Measurements from ENCODE around the gene JAK1. TPM values are rescaled to one million over a fixed set of nuclear protein-coding genes. Genes with fewer than 3 reads are reported as not detected.
A peak's percentile ranks its signal among the peaks of the same experiment; 100 is the strongest.
"Not testable (repeated sequence)": the region's sequence is repeated elsewhere in the genome, so short reads cannot be mapped to it uniquely, and the experiment has no call there.

The JAK1 gene
- polyA plus RNA-seq, 4 donors: 101 to 108 (median 103) TPM

DNA sequence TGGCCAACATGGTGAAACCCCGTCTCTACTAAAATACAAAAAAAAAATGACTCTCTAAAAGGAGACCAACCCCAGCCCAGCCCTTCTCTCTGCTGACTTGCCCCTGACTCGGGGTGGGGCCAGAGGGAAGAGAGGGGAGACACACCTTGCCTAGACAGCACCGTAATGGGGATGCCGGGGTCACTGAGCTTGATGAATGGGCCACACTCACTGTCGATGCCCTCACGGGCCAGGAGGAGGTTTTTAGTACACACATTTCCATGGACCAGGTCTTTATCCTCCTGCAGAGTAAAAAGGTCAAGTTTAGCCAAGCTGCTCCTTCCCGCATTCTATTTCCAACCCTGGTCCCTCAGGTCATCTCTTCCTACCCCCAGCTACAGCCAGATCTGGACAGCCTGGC lies 121.7 kb downstream of the JAK1 start:
- DNase-seq (ENCODE audit: low read depth in 4 of 4, low spot score in 2 of 4): no peak

DNA sequence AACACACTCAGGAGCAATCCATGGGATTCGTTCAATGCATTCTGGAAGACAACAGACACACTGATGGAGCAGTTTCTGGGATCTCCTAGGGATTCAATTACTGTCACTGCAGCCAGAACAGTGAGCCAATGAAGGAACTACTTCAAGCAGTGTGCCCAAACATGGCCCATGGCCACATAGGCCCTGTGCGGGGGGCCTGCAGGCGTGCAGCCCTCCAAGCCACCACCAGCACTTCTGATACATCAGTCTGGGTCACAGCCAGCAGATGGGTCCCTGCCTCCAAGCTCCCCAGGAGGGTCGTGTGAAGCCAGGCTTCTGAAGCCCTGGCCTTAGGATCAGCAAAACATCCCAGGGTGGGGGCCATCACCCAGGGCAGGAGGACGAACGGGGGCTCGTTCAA lies 122.2 kb downstream of the JAK1 start:
- no peak for DNase-seq (ENCODE audit: low read depth in 4 of 4, low spot score in 2 of 4)

DNA sequence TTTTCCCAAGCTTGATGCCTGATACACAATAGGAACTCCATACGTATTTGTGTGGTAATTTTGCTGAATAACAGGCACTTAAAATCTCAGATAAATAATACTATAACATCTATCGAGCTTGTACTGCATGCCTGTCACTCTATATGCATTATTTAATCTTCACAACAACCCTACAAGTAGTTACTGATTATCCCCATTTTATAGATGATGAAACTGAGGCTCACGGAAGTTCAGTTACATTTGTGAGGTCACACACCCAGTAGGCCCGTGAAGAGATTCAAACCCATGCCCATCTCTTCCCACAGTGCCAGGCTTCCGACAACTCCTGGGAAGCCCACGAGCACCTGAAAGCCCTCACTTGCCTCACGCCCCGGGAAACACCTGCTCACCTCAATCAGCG lies 122.7 kb downstream of the JAK1 start:
- no peak for DNase-seq (ENCODE audit: low read depth in 4 of 4, low spot score in 2 of 4)

DNA sequence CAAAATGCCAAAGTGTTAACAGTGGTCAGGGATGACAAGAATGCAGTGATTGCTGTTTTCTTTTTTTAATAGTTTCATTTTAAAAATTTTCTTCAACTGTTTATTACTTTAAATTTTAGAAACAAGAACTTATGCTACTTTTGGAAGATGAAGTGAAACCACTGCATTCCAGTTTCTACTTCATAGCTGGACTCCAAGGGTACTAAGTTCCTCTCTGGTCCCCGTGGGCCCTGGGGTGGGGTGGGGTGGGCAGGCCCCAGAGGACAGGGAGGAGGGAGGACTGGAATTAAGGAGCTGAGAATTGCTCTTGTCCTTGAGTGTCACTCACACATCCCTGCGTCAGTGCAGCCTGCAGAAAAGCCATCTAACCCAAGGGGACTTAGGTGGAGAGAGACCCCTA lies 124.1 kb downstream of the JAK1 start:
- DNase-seq (ENCODE audit: low read depth in 4 of 4, low spot score in 2 of 4): no peak

DNA sequence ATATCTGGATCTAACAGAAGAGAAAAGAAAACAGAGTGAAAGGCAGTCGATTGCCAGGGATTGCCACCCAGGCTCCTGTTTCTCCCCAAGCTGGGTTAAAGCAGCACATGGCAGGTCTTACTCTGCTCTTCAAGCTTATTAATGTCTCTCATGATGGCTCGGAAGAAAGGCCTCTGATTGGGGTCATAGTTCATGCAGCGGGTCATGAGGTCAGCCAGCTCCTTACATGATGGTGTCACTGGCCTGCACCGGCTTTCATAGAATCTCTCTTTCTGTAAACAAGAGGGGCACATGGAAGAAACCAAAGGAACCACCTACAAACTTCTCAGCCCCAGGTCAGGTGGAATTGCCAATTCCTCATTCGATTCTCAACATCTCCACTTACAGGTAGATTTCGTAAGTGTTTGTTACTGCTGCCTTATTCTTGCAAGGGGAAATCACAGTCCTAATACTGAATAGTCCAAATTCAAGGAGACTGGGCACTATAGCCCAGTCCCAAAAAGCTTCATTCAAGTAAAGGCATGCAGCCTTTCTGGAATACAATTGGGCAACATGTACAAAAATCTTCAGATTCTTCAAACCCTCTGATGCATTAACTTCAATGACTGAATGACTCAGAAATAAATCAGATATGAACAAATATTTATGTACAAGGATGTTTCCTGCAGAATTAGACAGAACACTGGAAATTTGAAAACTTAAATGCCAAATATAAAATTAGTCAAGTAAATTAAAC lies 124.9 kb downstream of the JAK1 start:
- DNase-seq (ENCODE audit: low read depth in 4 of 4, low spot score in 2 of 4): no peak

DNA sequence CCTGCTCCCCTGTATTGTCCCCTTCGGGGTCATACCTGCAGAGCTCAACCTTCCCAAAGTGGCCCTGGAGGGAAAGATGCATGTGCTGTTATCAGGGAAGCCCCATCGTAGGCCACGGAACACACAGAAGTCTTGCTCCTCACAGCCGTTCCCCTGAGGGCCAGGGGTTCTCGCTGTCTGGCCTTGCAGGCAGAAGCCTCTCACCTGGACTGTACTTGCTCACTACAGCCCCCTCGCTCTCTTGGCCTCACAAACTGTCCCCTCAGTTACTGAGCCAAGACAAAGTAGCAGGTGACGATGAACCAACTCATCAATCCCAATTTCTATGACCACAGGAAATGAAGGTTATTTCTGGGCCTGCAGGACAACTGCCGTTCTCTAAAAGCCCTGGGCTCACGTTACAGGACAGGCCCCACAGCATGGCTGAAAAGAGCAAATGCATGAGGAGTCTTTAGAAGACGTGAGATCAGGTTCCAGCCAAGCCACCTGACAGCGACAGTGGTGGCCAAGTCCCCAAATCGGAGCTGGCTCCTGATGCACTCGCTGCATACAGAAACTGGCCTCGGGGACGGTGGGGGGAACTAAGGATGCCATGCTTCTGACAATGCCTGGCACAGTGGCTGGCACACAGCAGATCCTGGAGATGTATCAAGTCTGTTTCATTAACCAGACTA lies 126.5 kb downstream of the JAK1 start:
- peak in 1 of 4 donors; percentile 8 for DNase-seq (ENCODE audit: low read depth in 4 of 4, low spot score in 2 of 4)

DNA sequence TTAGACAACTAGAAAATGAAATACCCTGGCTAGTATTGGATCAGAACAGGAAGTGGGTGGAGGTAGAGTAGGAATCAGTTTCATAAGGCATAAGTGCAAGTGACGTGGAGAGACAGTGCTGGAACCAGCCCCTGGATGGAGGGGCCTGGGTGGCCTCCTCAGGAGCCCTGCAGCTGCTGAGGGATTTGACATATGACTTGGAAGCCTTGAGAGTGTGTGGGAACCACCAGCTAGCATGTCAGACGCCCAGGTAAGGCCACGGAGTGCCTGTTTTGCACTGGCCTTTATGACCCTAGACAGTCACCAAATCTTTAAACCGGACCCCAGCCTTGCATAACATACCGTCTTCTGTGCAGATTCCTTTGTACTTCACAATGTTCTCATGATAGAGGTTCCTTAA lies 127.1 kb downstream of the JAK1 start:
- DNase-seq (ENCODE audit: low read depth in 4 of 4, low spot score in 2 of 4): no peak

DNA sequence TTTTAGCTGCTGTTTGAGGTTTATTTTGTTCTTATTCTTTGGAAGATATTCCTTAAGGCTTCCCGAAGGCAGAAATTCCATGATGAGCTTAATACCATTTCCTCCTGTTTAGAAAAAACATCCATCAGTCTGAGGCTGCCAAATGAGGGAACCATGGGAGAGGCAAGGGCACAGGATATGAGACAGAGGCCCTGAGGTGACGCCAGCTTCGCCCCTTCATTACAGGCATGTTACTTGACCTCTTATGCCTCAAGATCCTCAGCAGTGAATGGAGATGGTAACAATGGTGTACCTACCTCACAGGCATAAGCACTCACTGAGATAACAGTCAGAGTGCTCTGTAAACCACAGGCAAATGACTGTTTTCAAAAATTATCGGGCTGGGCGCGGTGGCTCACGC lies 127.9 kb downstream of the JAK1 start:
- DNase-seq (ENCODE audit: low read depth in 4 of 4, low spot score in 2 of 4): no peak

DNA sequence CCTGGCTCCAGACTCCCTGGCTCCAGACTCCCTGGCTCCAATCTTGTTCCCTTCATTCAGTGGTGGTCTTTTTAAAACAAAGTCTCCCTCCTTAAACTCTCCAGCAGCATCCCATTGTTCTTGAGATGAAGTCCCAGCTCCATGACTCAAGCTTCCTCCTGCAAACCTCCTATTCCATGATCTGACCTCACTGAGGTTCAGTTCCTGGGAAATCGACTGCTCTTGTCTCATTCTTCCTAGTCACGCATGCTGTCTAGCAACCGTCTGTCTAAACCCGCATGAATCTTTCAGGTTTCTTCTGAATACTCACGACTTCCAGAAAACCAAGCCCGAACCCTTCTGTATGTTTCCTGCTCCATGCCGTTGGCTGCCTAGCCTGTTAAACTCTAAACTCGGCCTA lies 129.5 kb downstream of the JAK1 start:
- DNase-seq (ENCODE audit: low read depth in 4 of 4, low spot score in 2 of 4): no peak

DNA sequence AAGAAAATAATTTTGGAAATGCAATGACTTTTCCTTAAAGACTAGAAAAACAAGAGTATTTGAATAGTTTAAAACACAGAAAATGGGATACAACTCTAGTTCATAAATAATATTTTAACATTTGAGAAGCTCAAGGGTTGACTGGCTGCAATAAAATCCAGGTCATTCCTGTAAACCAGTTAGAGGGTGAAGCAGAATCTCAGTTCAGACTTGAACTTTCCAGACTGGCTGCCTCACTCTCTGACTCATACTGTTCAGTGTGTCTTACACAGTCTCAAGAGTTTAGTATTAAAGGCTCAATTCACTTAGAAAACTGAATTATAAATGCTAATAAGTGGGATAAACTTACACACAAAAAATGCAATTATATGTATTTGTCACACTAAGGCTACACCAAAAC lies 131.6 kb downstream of the JAK1 start:
- no peak for DNase-seq (ENCODE audit: low read depth in 4 of 4, low spot score in 2 of 4)

DNA sequence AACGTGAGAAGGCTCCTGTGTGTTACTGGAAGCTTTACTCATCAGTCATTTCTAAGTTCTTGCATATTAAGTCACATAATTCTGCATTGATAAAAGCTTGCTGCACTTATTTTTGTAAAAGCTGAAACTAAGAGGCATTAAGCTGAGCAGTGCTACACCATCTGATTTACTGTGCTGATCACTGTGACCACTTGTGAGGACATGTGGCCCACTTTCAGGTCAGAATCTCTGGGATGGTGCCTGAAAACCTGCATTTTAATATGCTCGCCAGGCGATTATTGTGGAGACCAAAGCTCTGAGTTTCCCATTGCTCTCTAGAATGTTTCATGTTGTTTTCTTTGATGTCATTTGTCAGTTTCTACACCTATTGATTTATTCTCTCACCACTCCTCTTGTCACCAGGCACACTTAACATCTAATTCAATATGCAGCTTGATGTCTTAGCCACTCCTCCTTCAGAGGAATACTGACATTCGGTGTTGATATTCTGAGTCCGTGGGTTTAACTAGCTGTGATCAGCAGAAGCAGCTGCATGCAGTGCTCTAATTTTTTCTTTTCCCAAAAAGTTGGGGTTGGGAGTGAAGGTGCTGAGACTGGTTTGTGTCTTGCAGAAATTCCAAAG lies 136.2 kb downstream of the JAK1 start:
- DNase-seq (ENCODE audit: low read depth in 4 of 4, low spot score in 2 of 4): no peak

DNA sequence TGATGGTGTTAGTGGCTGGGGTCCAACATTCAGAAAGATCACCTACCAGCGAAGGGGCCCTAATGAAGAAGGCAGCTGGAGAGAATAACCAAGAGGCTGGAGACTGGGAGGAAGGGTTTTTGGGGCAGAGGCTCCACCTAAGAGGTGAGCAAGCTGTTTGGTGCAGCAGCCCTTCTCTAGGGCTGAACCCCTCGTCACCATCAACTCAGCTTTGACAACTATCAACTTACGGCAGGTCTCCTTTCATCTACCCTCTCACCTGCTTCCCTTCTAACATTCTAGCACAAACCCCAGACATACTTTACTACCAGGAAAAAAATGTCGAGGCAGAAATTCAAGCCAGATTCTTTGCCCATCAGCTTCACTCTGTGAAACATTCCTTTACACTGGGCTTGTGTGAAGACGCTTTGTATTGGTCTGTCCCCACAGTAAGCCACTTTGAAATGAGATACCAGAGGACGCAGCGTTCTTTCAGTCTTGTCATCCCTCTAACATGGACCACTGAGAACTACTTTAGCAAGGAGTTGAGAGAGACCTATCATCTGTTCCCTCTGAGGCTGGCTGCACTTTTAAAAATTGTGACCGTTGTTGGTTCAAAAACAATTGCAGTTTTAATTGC lies 136.8 kb downstream of the JAK1 start:
- DNase-seq (ENCODE audit: low read depth in 4 of 4, low spot score in 2 of 4): peak in 2 of 4 donors; percentile 16 to 27

DNA sequence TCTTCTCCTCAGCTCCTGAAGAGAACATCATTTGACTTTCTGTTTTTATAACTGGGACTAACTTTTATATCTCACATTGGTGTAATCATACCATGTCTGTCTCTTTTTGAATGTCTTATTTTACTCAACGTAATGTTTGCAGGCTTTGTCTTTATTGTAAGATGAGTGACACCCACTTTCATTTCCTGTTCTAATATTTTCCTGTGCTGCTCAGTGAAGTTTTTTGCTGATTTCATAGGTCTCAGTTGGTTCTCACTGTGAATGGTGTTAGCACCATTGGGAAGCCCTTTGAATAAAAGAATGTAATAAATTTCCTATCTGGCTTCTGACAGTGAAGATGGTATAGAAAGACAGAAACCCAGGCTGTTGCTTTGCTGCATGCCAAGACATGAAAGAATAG lies 137.5 kb downstream of the JAK1 start:
- DNase-seq (ENCODE audit: low read depth in 4 of 4, low spot score in 2 of 4): no peak

DNA sequence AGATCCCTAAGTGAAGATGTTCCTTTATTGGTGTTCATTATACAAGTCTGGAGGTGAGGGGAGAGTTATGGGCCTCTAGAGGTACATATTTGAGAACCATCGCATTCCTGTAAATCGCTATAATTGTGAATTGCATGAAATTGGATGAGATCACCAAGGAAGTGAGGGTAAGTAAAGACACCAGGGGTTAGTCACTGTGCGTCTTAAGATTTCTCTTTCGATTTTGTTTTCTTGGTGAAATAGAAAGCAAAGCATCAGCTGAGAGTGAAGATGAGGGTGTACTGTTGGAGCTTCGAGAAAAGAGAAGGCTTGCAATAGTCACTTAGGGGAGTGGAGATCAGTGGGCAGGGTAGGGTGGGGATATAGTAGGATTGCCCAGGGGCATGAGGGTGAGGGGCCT lies 139.4 kb downstream of the JAK1 start:
- no peak for DNase-seq (ENCODE audit: low read depth in 4 of 4, low spot score in 2 of 4)

DNA sequence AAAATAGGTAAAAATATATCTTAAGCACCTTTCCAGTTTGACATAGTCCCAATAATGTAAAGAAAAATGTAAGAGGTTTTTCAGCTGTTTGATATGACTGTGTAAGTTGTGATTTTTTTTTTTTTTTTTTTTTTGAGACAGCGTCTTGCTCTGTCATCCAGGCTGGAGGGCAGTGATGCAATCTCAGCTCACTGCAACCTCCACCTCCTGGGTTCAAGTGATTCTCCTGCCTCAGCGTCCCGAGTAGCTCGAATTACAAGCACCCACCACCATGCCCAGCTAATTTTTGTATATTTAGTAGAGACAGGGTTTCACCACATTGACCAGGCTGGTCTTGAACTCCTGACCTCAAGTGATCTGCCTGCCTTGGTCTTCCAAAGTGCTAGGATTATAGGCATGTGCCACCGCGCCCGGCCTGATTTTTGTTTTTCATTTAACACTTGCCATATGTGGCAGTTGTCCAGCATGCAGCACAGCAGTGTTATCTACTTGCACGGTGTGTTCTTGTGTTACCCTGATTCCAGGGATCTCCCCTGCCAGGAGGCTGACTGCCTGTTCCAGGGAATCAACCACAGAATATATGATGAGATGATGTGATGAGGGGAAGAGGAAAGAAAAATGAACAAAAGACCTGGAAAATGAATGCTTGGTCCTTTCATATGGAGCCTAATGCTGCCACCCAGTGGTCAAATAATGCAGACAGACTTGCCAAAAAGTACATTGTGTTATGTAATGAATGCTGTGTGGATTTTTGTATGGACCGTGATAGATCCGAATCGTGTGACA lies 142.5 kb downstream of the JAK1 start:
- peak; percentile 45 to 81 (median 58) for DNase-seq (ENCODE audit: low read depth in 4 of 4, low spot score in 2 of 4)

DNA sequence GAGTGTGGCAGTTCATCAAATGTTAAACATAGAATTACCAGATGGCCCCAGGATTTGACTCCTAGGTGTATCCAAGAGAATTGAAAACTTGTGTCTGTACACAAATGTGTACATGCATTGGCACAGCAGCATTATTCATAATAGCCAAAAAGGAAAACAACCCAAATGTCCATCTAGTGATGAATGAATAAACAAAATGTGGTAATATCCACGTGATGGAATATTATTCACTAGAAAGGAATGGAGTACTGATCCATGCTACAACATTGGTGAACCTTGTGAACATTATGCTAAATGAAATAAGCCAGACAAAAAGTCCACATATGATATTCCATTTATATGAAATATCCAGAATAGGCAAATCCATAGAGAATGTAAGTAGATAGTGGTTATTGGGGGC lies 143.7 kb downstream of the JAK1 start:
- no peak for DNase-seq (ENCODE audit: low read depth in 4 of 4, low spot score in 2 of 4)

DNA sequence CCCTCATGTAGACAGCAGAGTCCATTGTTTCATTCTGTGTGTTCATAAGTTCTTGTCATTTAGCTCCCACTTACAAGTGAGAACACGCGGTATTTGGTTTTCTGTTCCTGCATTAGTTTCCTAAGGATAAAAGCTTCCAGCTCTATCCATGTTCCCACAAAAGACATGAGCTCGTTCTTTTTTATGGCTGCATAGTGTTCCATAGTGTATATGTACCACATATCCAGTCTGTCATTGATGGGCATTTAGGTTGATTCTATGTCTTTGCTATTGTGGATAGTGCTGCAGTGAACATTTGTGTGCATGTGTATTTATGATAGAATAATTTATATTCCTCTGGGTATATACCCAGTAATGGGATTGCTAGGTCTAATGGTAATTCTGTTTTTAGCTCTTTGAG lies 145.8 kb downstream of the JAK1 start:
- DNase-seq (ENCODE audit: low read depth in 4 of 4, low spot score in 2 of 4): not testable (repeated sequence)

DNA sequence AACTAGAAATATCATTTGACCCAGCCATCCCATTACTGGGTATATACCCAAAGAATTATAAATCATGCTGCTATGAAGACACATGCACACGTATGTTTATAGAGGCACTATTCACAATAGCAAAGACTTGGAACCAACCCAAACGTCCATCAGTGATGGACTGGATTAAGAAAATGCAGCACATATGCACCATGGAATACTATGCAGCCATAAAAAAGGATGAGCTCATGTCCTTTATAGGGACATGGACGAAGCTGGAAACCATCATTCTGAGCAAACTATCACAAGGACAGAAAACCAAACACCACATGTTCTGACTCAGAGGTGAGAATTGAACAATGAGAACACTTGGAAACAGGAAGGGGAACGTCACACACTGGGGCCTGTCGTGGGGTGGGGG lies 149.0 kb downstream of the JAK1 start:
- DNase-seq (ENCODE audit: low read depth in 4 of 4, low spot score in 2 of 4): not testable (repeated sequence)

DNA sequence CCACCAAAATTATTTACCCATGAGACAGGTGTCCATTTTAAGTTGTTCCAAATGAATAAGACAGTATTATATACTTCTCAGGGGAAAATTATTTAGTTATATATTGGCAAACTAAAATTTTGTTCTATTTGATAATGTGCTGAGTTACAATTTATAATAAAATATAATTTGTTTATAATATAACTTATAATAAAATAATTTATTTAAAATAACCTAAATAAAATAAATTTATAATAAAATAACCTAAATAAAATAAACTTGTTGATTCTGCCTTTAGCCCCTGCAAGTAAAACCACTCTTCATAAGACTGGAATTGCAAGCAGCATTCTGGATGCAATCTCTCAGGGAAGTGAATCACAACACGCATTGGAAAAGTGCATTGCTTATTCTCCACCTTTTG lies 151.9 kb downstream of the JAK1 start:
- no peak for DNase-seq (ENCODE audit: low read depth in 4 of 4, low spot score in 2 of 4)

DNA sequence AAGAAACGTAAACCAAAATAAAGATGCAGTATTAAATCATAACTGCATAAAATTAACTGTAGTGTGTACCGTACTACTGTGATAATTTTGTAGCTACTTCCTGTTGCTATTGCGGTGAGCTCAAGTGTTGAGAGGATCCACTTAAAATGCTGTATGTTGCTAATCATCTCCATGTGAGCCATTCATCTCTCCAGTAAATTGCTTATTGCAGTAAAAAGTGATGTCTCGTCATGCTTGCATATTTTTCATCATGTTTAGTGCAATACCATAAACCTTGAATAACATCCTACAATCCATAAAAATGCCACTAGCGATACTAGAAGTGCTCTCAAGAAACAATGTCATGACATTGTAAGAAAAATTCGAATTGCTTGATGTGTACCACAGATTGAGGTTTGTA lies 155.2 kb downstream of the JAK1 start:
- DNase-seq (ENCODE audit: low read depth in 4 of 4, low spot score in 2 of 4): no peak

DNA sequence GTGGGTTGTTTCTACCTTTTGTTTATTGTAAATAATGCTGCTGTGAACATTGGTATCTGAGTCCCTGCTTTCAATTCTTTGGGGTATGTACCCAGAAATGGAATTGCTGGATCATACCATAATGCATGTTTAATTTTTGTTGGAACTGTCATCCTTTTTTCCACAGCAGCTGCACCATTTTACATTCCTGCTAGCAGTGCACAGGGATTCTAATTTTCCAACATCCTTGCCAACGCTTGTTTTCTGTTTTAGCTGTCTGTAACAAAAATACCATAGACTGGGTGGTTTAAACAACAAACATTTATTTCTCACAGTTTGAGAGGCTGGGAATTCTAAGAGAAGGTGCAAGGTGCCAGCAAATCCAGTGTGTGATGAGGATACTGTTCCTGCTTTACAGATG lies 156.3 kb downstream of the JAK1 start:
- DNase-seq (ENCODE audit: low read depth in 4 of 4, low spot score in 2 of 4): no peak

Measured in left renal cortex interstitium (tissue), 4 donors.